Right lobe of liver (tissue), 4 donors: Measurements from ENCODE around the gene CEP112.

Experiments used
- CTCF ChIP-seq, 4 donors: fragments of 200-600 bp in 3 of 4; fragments of 450-650 bp in 1 of 4; IDR thresholded peaks; one replicate each; pipeline versions ENCODE4 v1.5.1 to v1.8.0; 2016 to 2022; ENCODE audit warnings: antibody characterized with exemption in 4 of 4, mild to moderate bottlenecking in 2 of 4
- POLR2A ChIP-seq: fragments of 450-650 bp; IDR thresholded peaks from one replicate; pipeline ENCODE4 v1.6.1; 2017; ENCODE audit warnings: antibody characterized with exemption, mild to moderate bottlenecking
- donor health status: DM: no; HTN: no; CAD: no.
- donor health status: DM: no; HTN: no; CAD: no.
- donor health status: DM: no; HTN: yes; CAD: no.

GRCh38 chr17:65850486-65850885 lies 341.4 kb downstream of the CEP112 start:
- TF ChIP-seq CTCF (IDR thresholded peaks at IDR 0.05) (no peak), POLR2A (no peak)
